ENCODE results near the gene RPL15.

Gene RPL15

GRCh38 chr3:23953523-23953922 is 36.6 kb downstream of the RPL15 start:
- Histone ChIP-seq H3K27me3 (ENCODE audit: control insufficient read depth in 2 of 2, insufficient read depth in 2 of 2, low read length in 2 of 2) (no peaks in the 10 kb centered on the region), H3K36me3 (ENCODE audit: control insufficient read depth in 2 of 2, insufficient read depth in 2 of 2, low read length in 2 of 2) (peaks cover 3 to 13% of the 10 kb centered on the region in 2 donors), H3K4me3 (ENCODE audit: low read length in 2 of 2) (no peak overlapping the region), H3K4me1 (ENCODE audit: control insufficient read depth in 2 of 2, insufficient read depth in 2 of 2, low read length in 2 of 2) (peaks cover 11 to 13% of the 10 kb centered on the region in 2 donors), H3K9ac (ENCODE audit: low read depth in 1 of 2, low read length in 2 of 2) (no peak overlapping the region), H3K9me3 (ENCODE audit: control insufficient read depth in 2 of 2, low read length in 2 of 2) (no peaks in the 10 kb centered on the region), H3K27ac (ENCODE audit: low read depth in 2 of 2, low read length in 2 of 2) (no peak overlapping the region)

DNA sequence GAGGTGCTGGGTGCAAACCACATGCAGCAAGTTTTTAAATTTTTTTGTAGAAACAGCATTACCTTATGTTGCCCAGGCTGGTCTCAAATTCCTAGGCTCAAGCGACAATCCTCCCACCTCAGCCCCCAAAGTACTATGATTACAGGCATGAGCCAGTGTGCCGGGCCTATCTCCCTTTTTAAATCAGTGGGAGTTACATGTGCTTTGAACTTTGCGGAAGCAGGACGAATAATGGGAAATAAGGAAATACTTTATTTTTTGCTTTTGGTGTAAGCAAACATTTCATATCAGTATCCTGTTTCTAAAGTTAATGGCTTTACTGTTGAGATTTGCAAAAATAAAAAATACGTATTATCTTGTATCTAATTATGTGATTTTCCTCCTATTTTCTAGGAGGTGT is 37.2 kb downstream of the RPL15 start:
- no peak overlapping the region for H3K9ac ChIP-seq (ENCODE audit: low read depth in 1 of 2, low read length in 2 of 2)
- H3K27me3 ChIP-seq (ENCODE audit: control insufficient read depth in 2 of 2, insufficient read depth in 2 of 2, low read length in 2 of 2), result no peaks in the 10 kb centered on the region
- H3K4me3 ChIP-seq (ENCODE audit: low read length in 2 of 2), result no peak overlapping the region
- H3K4me1 ChIP-seq (ENCODE audit: control insufficient read depth in 2 of 2, insufficient read depth in 2 of 2, low read length in 2 of 2), result peaks cover 13% of the 10 kb centered on the region in 2 donors
- peaks cover 3 to 13% of the 10 kb centered on the region in 2 donors for H3K36me3 ChIP-seq (ENCODE audit: control insufficient read depth in 2 of 2, insufficient read depth in 2 of 2, low read length in 2 of 2)
- no peaks in the 10 kb centered on the region for H3K9me3 ChIP-seq (ENCODE audit: control insufficient read depth in 2 of 2, low read length in 2 of 2)
- H3K27ac ChIP-seq (ENCODE audit: low read depth in 2 of 2, low read length in 2 of 2), result no peak overlapping the region

GRCh38 chr3:23956701-23957100 is 39.8 kb downstream of the RPL15 start:
- Histone ChIP-seq H3K9ac (ENCODE audit: low read depth in 1 of 2, low read length in 2 of 2) (no peak overlapping the region), H3K4me1 (ENCODE audit: control insufficient read depth in 2 of 2, insufficient read depth in 2 of 2, low read length in 2 of 2) (peaks cover 7 to 15% of the 10 kb centered on the region in 2 donors), H3K27me3 (ENCODE audit: control insufficient read depth in 2 of 2, insufficient read depth in 2 of 2, low read length in 2 of 2) (no peaks in the 10 kb centered on the region), H3K9me3 (ENCODE audit: control insufficient read depth in 2 of 2, low read length in 2 of 2) (no peaks in the 10 kb centered on the region), H3K36me3 (ENCODE audit: control insufficient read depth in 2 of 2, insufficient read depth in 2 of 2, low read length in 2 of 2) (peaks cover 6 to 18% of the 10 kb centered on the region in 2 donors), H3K4me3 (ENCODE audit: low read length in 2 of 2) (no peak overlapping the region), H3K27ac (ENCODE audit: low read depth in 2 of 2, low read length in 2 of 2) (no peak overlapping the region)

DNA sequence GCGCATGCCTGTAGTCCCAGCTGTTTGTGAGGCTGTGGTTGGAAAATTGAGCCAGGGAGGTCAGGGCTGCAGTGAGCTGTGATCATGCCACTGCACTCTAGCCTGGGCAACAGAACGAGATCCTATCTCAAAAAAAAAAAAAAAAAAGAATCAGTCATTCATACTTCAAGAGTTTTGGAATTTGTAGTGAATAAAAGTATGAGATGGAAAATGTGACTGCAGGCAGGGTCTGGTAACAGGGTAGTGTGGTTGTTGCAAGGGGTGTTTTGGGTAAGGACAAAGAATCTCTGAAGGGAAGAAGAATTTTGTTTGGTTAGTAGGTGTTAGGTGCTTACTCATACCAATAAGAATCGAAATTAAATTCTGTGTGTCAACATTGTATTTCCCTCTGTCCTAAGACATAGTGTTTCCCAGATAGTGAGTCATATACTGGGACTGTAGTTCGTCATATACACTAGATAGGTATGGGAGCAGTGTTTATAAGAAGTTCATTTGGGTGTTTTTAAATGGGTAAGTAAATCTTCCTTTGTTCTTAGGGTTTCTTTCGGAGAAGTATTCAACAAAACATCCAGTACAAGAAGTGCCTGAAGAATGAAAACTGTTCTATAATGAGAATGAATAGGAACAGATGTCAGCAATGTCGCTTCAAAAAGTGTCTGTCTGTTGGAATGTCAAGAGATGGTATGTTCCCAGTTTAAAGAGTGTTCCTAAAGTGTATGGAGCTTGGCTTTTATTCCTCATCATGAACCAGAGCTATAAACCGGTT is 42.4 kb downstream of the RPL15 start:
- Histone ChIP-seq H3K4me1 (ENCODE audit: control insufficient read depth in 2 of 2, insufficient read depth in 2 of 2, low read length in 2 of 2) (peaks cover 4 to 15% of the 10 kb centered on the region in 2 donors), H3K27me3 (ENCODE audit: control insufficient read depth in 2 of 2, insufficient read depth in 2 of 2, low read length in 2 of 2) (no peaks in the 10 kb centered on the region), H3K4me3 (ENCODE audit: low read length in 2 of 2) (no peak overlapping the region), H3K9ac (ENCODE audit: low read depth in 1 of 2, low read length in 2 of 2) (no peak overlapping the region), H3K9me3 (ENCODE audit: control insufficient read depth in 2 of 2, low read length in 2 of 2) (no peaks in the 10 kb centered on the region), H3K36me3 (ENCODE audit: control insufficient read depth in 2 of 2, insufficient read depth in 2 of 2, low read length in 2 of 2) (peaks cover 14 to 24% of the 10 kb centered on the region in 2 donors), H3K27ac (ENCODE audit: low read depth in 2 of 2, low read length in 2 of 2) (peak overlapping the region in 1 of 2 donors; percentile 53)

- Histone ChIP-seq H3K36me3 (ENCODE audit: control insufficient read depth in 2 of 2, insufficient read depth in 2 of 2, low read length in 2 of 2) (peaks cover 15 to 30% of the 10 kb centered on the region in 2 donors), H3K9ac (ENCODE audit: low read depth in 1 of 2, low read length in 2 of 2) (no peak overlapping the region), H3K27ac (ENCODE audit: low read depth in 2 of 2, low read length in 2 of 2) (no peak overlapping the region), H3K4me3 (ENCODE audit: low read length in 2 of 2) (no peak overlapping the region), H3K9me3 (ENCODE audit: control insufficient read depth in 2 of 2, low read length in 2 of 2) (no peaks in the 10 kb centered on the region), H3K4me1 (ENCODE audit: control insufficient read depth in 2 of 2, insufficient read depth in 2 of 2, low read length in 2 of 2) (peaks cover 2 to 12% of the 10 kb centered on the region in 2 donors), H3K27me3 (ENCODE audit: control insufficient read depth in 2 of 2, insufficient read depth in 2 of 2, low read length in 2 of 2) (no peaks in the 10 kb centered on the region)
Measured at GRCh38 chr3:23960649-23961048, 43.7 kb downstream of the RPL15 start.

DNA sequence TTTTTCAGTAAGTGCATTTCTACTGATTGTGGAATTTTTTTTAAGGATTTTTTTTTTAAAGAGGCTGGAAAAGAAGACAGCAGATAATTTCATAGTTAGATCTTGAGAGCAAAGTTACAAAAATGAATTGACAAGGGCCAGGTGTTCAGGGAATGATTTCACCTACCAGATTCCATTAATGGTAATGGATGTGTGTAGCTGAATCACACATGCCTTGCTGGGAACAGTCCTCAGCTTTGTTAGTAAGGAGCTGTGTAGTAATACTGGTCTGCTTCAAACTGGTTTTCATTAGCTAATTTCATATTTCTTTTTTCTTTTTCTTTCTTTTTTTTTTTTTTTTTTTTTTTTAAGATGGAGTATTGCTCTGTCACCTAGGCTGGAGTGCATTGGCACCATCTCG is 44.1 kb downstream of the RPL15 start:
- no peak overlapping the region for H3K27ac ChIP-seq (ENCODE audit: low read depth in 2 of 2, low read length in 2 of 2)
- peaks cover 2 to 12% of the 10 kb centered on the region in 2 donors for H3K4me1 ChIP-seq (ENCODE audit: control insufficient read depth in 2 of 2, insufficient read depth in 2 of 2, low read length in 2 of 2)
- H3K9ac ChIP-seq (ENCODE audit: low read depth in 1 of 2, low read length in 2 of 2), result no peak overlapping the region
- H3K4me3 ChIP-seq (ENCODE audit: low read length in 2 of 2), result no peak overlapping the region
- H3K27me3 ChIP-seq (ENCODE audit: control insufficient read depth in 2 of 2, insufficient read depth in 2 of 2, low read length in 2 of 2), result no peaks in the 10 kb centered on the region
- H3K9me3 ChIP-seq (ENCODE audit: control insufficient read depth in 2 of 2, low read length in 2 of 2), result no peaks in the 10 kb centered on the region
- peaks cover 19 to 32% of the 10 kb centered on the region in 2 donors for H3K36me3 ChIP-seq (ENCODE audit: control insufficient read depth in 2 of 2, insufficient read depth in 2 of 2, low read length in 2 of 2)

DNA sequence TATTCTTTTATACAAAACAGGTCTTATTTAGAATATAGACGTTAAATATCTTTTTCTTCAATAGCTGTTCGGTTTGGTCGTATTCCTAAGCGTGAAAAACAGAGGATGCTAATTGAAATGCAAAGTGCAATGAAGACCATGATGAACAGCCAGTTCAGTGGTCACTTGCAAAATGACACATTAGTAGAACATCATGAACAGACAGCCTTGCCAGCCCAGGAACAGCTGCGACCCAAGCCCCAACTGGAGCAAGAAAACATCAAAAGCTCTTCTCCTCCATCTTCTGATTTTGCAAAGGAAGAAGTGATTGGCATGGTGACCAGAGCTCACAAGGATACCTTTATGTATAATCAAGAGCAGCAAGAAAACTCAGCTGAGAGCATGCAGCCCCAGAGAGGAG is 45.0 kb downstream of the RPL15 start:
- no peak overlapping the region for H3K9ac ChIP-seq (ENCODE audit: low read depth in 1 of 2, low read length in 2 of 2)
- H3K27ac ChIP-seq (ENCODE audit: low read depth in 2 of 2, low read length in 2 of 2), result no peak overlapping the region
- H3K9me3 ChIP-seq (ENCODE audit: control insufficient read depth in 2 of 2, low read length in 2 of 2), result no peaks in the 10 kb centered on the region
- no peaks in the 10 kb centered on the region for H3K27me3 ChIP-seq (ENCODE audit: control insufficient read depth in 2 of 2, insufficient read depth in 2 of 2, low read length in 2 of 2)
- no peak overlapping the region for H3K4me3 ChIP-seq (ENCODE audit: low read length in 2 of 2)
- H3K36me3 ChIP-seq (ENCODE audit: control insufficient read depth in 2 of 2, insufficient read depth in 2 of 2, low read length in 2 of 2), result peaks cover 19 to 27% of the 10 kb centered on the region in 2 donors
- H3K4me1 ChIP-seq (ENCODE audit: control insufficient read depth in 2 of 2, insufficient read depth in 2 of 2, low read length in 2 of 2), result peaks cover 2 to 12% of the 10 kb centered on the region in 2 donors

- Histone ChIP-seq H3K4me1 (ENCODE audit: control insufficient read depth in 2 of 2, insufficient read depth in 2 of 2, low read length in 2 of 2) (peaks cover 2 to 5% of the 10 kb centered on the region in 2 donors), H3K9ac (ENCODE audit: low read depth in 1 of 2, low read length in 2 of 2) (no peak overlapping the region), H3K9me3 (ENCODE audit: control insufficient read depth in 2 of 2, low read length in 2 of 2) (no peaks in the 10 kb centered on the region), H3K27me3 (ENCODE audit: control insufficient read depth in 2 of 2, insufficient read depth in 2 of 2, low read length in 2 of 2) (no peaks in the 10 kb centered on the region), H3K4me3 (ENCODE audit: low read length in 2 of 2) (no peak overlapping the region), H3K27ac (ENCODE audit: low read depth in 2 of 2, low read length in 2 of 2) (no peak overlapping the region), H3K36me3 (ENCODE audit: control insufficient read depth in 2 of 2, insufficient read depth in 2 of 2, low read length in 2 of 2) (peaks cover 23 to 30% of the 10 kb centered on the region in 2 donors)
Measured at GRCh38 chr3:23964537-23965235, 47.8 kb downstream of the RPL15 start.

DNA sequence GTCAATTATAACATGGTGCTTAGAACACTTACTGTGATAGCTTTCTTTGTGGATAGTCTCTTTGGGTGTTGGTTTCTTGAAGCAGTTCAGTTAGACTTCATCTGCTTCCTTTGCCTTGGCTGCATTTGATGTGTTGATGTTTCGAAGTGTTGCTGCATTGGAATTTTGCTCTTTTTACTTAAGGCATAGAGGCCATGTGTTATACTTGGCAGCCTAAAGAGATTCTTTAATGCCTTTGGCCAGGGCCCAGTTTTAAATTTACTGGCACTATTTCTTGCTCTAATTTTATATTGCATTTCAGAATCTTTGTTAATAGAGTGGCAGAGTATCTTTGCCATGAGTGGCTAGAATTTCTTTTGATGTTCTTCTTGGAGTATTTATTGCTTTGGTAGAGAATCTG is 49.4 kb downstream of the RPL15 start:
- Histone ChIP-seq H3K4me1 (ENCODE audit: control insufficient read depth in 2 of 2, insufficient read depth in 2 of 2, low read length in 2 of 2) (peaks cover 0 to 2% of the 10 kb centered on the region in 2 donors), H3K27ac (ENCODE audit: low read depth in 2 of 2, low read length in 2 of 2) (no peak overlapping the region), H3K27me3 (ENCODE audit: control insufficient read depth in 2 of 2, insufficient read depth in 2 of 2, low read length in 2 of 2) (no peaks in the 10 kb centered on the region), H3K36me3 (ENCODE audit: control insufficient read depth in 2 of 2, insufficient read depth in 2 of 2, low read length in 2 of 2) (peaks cover 23 to 33% of the 10 kb centered on the region in 2 donors), H3K9ac (ENCODE audit: low read depth in 1 of 2, low read length in 2 of 2) (no peak overlapping the region), H3K4me3 (ENCODE audit: low read length in 2 of 2) (no peak overlapping the region), H3K9me3 (ENCODE audit: control insufficient read depth in 2 of 2, low read length in 2 of 2) (no peaks in the 10 kb centered on the region)

DNA sequence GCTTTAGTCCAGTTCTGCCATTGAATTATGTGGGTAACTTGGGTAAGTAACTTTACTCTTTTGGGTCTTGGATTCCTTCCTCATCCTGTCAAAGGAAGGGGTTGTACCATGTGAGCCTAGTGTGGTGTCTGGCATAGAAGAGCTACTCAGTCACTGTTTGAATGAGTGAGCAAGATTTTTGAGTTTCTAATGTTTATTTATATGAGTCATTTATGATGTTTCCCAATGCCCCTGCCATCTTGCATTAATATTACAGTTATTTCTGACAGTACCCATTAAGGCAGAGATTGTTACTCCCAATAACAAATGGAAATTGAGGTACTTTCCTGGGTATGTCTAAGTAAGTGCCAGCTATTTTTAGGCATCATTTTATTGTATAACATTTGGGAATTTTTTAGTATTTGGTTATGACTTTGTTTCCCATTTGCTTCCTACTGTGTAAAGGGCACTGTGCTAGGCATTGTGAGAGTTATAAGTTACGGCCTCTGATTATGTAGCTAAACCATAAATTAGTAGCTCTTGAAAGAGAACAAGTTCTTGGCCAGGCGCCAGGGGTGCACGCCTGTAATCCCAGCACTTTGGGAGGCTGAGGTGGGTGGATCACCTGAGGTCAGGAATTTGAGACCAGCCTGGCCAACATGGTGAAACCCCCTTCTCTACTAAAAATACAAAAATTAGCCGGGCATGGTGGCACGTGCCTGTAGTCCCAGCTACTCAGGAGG is 51.7 kb downstream of the RPL15 start:
- H3K4me3 ChIP-seq (ENCODE audit: low read length in 2 of 2), result no peak overlapping the region

More for the DNA sequence above, 51.7 kb downstream of the RPL15 start:
- H3K4me1 ChIP-seq (ENCODE audit: control insufficient read depth in 2 of 2, insufficient read depth in 2 of 2, low read length in 2 of 2), result peaks cover 0 to 2% of the 10 kb centered on the region in 2 donors
- no peak overlapping the region for H3K9ac ChIP-seq (ENCODE audit: low read depth in 1 of 2, low read length in 2 of 2)
- H3K27me3 ChIP-seq (ENCODE audit: control insufficient read depth in 2 of 2, insufficient read depth in 2 of 2, low read length in 2 of 2), result no peaks in the 10 kb centered on the region
- no peaks in the 10 kb centered on the region for H3K9me3 ChIP-seq (ENCODE audit: control insufficient read depth in 2 of 2, low read length in 2 of 2)
- no peak overlapping the region for H3K27ac ChIP-seq (ENCODE audit: low read depth in 2 of 2, low read length in 2 of 2)
- H3K36me3 ChIP-seq (ENCODE audit: control insufficient read depth in 2 of 2, insufficient read depth in 2 of 2, low read length in 2 of 2), result peaks cover 21 to 32% of the 10 kb centered on the region in 2 donors
